Measurements from ENCODE around the gene PTPRH. TPM values are rescaled to one million over a fixed set of nuclear protein-coding genes. Genes with fewer than 3 reads are reported as not detected.
"Not testable (repeated sequence)": the region's sequence is repeated elsewhere in the genome, so short reads cannot be mapped to it uniquely, and the experiment has no call there.

Gene PTPRH
- total RNA-seq, 2 experiments from 2014 or later, result not detected

DNA sequence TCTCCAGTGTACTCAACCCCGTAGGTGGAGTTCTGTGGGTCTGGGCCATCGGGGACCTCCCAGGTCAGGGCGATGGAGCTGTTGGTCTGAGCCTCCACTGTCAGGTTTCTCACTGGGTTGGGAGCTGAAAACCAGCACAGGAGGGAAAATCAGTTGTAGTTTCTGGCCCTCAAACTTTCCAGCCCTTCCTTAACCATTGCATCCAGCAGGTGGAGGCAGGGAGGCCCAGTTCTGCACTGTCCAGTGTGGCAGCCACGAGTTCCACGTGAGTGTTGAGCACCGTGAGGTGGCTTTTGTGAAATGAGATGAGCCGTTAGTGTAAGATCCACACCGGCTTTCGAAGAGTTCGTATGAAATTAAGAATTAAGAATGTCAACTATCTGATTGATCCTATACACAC is 7.1 kb downstream of the PTPRH start:
- TF ChIP-seq, protein P1, sequence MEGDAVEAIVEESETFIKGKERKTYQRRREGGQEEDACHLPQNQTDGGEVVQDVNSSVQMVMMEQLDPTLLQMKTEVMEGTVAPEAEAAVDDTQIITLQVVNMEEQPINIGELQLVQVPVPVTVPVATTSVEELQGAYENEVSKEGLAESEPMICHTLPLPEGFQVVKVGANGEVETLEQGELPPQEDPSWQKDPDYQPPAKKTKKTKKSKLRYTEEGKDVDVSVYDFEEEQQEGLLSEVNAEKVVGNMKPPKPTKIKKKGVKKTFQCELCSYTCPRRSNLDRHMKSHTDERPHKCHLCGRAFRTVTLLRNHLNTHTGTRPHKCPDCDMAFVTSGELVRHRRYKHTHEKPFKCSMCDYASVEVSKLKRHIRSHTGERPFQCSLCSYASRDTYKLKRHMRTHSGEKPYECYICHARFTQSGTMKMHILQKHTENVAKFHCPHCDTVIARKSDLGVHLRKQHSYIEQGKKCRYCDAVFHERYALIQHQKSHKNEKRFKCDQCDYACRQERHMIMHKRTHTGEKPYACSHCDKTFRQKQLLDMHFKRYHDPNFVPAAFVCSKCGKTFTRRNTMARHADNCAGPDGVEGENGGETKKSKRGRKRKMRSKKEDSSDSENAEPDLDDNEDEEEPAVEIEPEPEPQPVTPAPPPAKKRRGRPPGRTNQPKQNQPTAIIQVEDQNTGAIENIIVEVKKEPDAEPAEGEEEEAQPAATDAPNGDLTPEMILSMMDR (conservative IDR thresholded peaks at IDR 0.05; ENCODE audit: low read length), result peak; percentile 30; the same call in 1 of the 2 replicates
- H3K27ac ChIP-seq (ENCODE audit: low read depth, low read length, poor library complexity, severe bottlenecking); POLR2A ChIA-PET; H3K4me2 ChIP-seq (ENCODE audit: low read length); H3K36me3 ChIP-seq (ENCODE audit: insufficient read depth, low read length); CTCF ChIA-PET (ENCODE audit: unreplicated experiment); H3K9me2 ChIP-seq (ENCODE audit: insufficient read depth, low read length); DNase-seq (ENCODE audit: low spot score); BruUV-seq (replicated peaks); H3K9me3 ChIP-seq (ENCODE audit: low read length); H2AFZ ChIP-seq (ENCODE audit: low read length); H3K79me2 ChIP-seq (ENCODE audit: insufficient read depth, low read depth, low read length); intact Hi-C loops (cut with micrococcal nuclease; ENCODE audit: unreplicated experiment); H3K4me1 ChIP-seq (ENCODE audit: insufficient read depth, low read length, poor library complexity, severe bottlenecking); H3K4me3 ChIP-seq (ENCODE audit: low read depth, low read length, poor library complexity, severe bottlenecking); H4K20me1 ChIP-seq (ENCODE audit: insufficient read depth, low read length): not testable (repeated sequence)

DNA sequence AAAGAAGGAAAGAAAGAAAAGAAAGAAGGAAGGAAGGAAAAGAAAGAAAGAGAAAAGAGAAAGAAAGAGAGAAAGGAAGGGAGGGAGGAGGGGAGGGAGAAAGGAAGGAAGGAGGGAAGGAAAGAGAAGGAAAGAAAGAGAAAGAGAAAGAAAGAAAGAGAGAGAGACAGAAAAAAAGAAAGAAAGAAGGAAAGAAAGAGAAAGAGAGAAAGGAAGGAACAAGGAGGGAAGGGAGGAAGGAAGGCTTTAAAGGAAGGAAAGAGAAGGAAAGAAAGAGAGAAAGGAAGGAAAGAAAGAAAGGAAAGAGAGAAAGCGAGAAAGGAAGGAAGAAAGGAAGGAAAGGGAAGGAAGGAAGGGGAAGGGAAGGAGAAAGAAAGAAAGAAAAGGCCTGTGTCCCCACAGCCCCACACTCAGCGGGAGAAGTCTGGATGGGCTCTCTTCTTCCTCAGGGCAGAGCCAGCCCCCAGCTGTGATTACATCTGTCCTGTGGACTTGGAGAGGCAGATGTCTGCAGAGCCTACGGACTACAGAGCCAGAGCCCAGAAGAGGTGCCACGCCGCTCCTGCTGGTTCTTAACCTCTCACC is 9.6 kb downstream of the PTPRH start:
- no TSS peak for BruUV-seq (replicated peaks)
- intact Hi-C loops (cut with micrococcal nuclease; ENCODE audit: unreplicated experiment), result no loop called here
- no peaks in the 10 kb centered on the region for H3K79me2 ChIP-seq (ENCODE audit: insufficient read depth, low read depth, low read length)
- ChIA-PET CTCF (ENCODE audit: unreplicated experiment) (no interaction called here), POLR2A (interaction anchor here (0.6 kb wide), 1 partner anchor 103 kb away, joined by 4 read pairs; no protein-coding TSS in a partner anchor)
- no peaks in the 10 kb centered on the region for H3K9me3 ChIP-seq (ENCODE audit: low read length)
- H3K4me3 ChIP-seq (ENCODE audit: low read depth, low read length, poor library complexity, severe bottlenecking), result no peak overlapping the region
- no peak for TF ChIP-seq EZH2phosphoT487 (IDR thresholded peaks at IDR 0.05; ENCODE audit: borderline replicate concordance, low read depth, low read length)
- TF ChIP-seq, protein P1 (conservative IDR thresholded peaks at IDR 0.05; ENCODE audit: low read length), result no peak
- H3K4me2 ChIP-seq (ENCODE audit: low read length), result no peak overlapping the region
- no peak overlapping the region for H2AFZ ChIP-seq (ENCODE audit: low read length)
- no peaks in the 10 kb centered on the region for H4K20me1 ChIP-seq (ENCODE audit: insufficient read depth, low read length)
- no peaks in the 10 kb centered on the region for H3K4me1 ChIP-seq (ENCODE audit: insufficient read depth, low read length, poor library complexity, severe bottlenecking)
- DNase-seq (ENCODE audit: low spot score), result no peak
- H3K9me2 ChIP-seq (ENCODE audit: insufficient read depth, low read length), result no peaks in the 10 kb centered on the region
- no peaks in the 10 kb centered on the region for H3K36me3 ChIP-seq (ENCODE audit: insufficient read depth, low read length)
- no peak overlapping the region for H3K27ac ChIP-seq (ENCODE audit: low read depth, low read length, poor library complexity, severe bottlenecking)

DNA sequence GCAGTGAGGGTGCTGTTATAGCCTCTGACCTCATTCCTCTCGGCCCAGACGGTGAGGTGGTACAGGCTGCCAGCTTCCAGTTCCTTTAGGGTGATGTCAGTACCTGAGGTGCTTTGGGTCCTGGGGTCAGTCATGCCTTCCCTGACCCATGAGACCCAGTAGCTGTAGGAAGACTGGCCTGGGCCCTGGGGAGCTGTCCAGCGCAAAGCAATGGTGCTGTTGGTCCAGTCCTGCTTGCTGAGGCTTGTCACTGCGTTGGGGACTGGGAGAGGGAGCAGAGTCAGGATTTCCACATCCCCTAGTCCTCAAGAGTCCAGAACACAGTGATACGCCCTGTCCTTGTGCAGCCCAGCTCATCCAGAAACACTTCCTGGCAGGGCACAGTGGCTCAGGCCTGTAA is 10.7 kb downstream of the PTPRH start:
- no peaks in the 10 kb centered on the region for H3K79me2 ChIP-seq (ENCODE audit: insufficient read depth, low read depth, low read length)
- ChIA-PET CTCF (ENCODE audit: unreplicated experiment) (no interaction called here), POLR2A (interaction anchor here (0.6 kb wide), 1 partner anchor 1030 kb away, joined by 5 read pairs; no protein-coding TSS in a partner anchor)
- no peak for TF ChIP-seq EZH2phosphoT487 (IDR thresholded peaks at IDR 0.05; ENCODE audit: borderline replicate concordance, low read depth, low read length)
- TF ChIP-seq, protein P1 (conservative IDR thresholded peaks at IDR 0.05; ENCODE audit: low read length), result no peak
- intact Hi-C loops (cut with micrococcal nuclease; ENCODE audit: unreplicated experiment), result no loop called here
- H3K4me2 ChIP-seq (ENCODE audit: low read length), result no peak overlapping the region
- no peaks in the 10 kb centered on the region for H4K20me1 ChIP-seq (ENCODE audit: insufficient read depth, low read length)
- DNase-seq (ENCODE audit: low spot score), result no peak
- no peak overlapping the region for H3K27ac ChIP-seq (ENCODE audit: low read depth, low read length, poor library complexity, severe bottlenecking)
- no TSS peak for BruUV-seq (replicated peaks)
- no peaks in the 10 kb centered on the region for H3K36me3 ChIP-seq (ENCODE audit: insufficient read depth, low read length)
- no peaks in the 10 kb centered on the region for H3K4me1 ChIP-seq (ENCODE audit: insufficient read depth, low read length, poor library complexity, severe bottlenecking)
- no peak overlapping the region for H3K4me3 ChIP-seq (ENCODE audit: low read depth, low read length, poor library complexity, severe bottlenecking)
- no peaks in the 10 kb centered on the region for H3K9me2 ChIP-seq (ENCODE audit: insufficient read depth, low read length)
- H2AFZ ChIP-seq (ENCODE audit: low read length), result no peak overlapping the region
- H3K9me3 ChIP-seq (ENCODE audit: low read length), result no peaks in the 10 kb centered on the region
